Measurements from ENCODE around the gene EIPR1.

Gene EIPR1

GRCh38 chr2:3325458-3326181, 52.0 kb downstream of the EIPR1 start:
- DNase-seq (ENCODE audit: low read depth), result no peak
- no peak for TF ChIP-seq CTCF (conservative IDR thresholded peaks at IDR 0.05; ENCODE audit: low read depth, low read length)
- no peak overlapping the region for H3K4me3 ChIP-seq (ENCODE audit: low read length)

DNA sequence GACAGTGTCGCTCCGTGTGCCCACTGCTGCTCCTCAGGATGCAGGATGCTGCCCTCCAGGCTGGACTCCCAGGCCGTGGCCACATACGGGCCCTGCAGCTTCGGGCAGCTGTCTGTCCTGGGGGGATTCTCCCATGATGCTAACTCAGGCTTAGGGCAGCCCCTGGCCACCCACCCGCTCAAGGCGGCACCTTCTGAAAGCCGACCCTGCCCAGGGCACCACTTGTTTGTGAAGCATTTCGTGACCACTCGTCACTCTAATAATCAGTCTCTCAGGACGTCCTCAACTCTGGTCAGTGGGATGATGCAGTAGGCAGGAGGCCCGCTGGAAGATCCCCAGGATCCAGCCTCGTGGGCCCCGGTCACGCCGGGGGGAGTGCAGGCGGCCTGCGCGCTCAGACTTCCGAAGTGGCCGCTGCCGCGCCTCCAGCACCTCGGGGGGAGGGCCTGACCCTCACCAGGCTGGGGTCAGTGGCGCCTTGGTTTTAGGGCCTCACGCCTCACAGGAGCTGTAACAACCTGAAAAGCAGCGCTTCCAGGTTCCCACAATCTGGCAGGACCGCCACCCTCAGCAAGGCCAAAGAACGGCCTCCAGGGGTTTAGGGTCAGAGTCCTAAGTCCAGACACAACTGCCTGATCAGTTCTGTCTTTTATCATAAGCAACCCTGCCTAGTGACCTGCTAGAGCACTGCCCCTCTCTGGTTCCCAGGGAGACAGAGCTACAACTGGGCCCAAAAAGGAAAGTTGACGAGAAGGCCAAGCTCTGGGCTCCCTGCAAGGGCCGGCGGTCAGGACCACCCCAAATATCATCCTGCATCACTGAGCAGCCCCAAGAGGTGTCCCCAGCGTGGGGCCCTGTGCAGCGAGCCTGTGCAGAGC, 53.0 kb downstream of the EIPR1 start:
- no peak overlapping the region for H3K4me3 ChIP-seq (ENCODE audit: low read length)
- no peak for DNase-seq (ENCODE audit: low read depth)
- TF ChIP-seq CTCF (conservative IDR thresholded peaks at IDR 0.05; ENCODE audit: low read depth, low read length), result no peak

GRCh38 chr2:3324036-3324386, 53.6 kb downstream of the EIPR1 start:
- TF ChIP-seq CTCF (conservative IDR thresholded peaks at IDR 0.05; ENCODE audit: low read depth, low read length), result no peak
- no peak overlapping the region for H3K4me3 ChIP-seq (ENCODE audit: low read length)
- no peak for DNase-seq (ENCODE audit: low read depth)

DNA sequence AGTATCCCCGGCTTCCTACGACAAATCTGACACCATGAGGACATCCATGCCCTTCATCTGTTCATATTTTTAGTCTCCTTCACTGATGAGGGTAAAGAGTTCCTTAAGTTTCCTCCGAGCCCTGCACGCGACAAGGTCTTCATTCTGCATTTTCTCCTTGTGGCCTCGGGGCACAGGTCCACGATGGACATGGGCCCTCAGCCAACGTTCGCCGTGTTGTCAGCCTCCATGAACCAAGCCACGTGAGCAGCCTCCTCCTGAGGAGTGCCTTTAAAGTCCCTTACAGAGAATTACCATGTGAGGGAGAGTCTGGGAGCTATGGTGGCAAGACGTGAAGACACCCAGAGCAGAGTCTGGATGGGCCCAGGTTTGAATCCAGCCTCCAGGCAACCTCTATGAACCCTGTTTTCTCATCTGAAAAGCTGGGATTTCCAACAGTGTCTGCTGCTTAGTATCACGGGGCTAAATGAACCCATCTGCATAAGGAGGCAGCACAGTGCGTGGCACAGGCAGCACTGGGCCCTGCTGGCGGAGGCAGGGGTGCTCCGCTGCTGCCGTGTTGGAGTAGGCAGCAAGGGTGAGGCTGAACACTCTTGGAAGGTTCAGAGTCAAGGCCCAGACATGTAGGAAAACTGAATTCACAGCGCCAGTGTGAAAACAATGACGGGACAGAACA, 54.1 kb downstream of the EIPR1 start:
- no peak for DNase-seq (ENCODE audit: low read depth)
- no peak overlapping the region for H3K4me3 ChIP-seq (ENCODE audit: low read length)
- no peak for TF ChIP-seq CTCF (conservative IDR thresholded peaks at IDR 0.05; ENCODE audit: low read depth, low read length)

DNA sequence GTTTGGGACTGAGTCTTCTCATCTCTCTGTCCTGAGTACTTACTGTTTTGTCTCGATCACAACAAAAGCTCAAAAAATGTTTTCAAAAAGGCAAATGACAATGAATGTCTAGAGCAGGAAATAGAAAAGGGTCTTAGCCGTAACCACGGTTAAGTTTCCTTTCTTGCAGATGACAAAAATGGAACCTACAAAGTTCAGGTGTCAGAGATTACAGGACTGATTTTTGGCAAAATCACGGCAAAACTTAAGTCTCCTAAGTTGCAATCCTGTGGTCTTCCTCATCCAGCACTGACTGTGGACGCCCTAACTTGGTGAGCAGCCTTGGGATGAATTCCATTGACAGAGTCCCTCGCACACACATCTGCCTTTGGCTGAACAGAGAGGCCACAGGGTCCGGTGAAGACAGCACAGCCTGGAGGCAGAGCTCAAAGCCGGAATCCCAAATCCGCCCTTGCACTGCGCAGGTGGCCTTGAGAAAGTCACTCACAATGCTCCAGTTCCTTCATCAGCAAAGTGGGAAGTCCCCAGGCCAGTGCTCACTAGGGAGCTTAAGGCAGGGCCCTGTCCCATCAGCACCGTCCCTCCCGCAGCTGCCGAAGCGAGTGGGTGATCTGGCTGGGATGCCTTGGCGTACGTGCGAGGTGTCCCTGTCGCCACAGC, 55.2 kb downstream of the EIPR1 start:
- H3K4me3 ChIP-seq (ENCODE audit: low read length), result no peak overlapping the region
- DNase-seq (ENCODE audit: low read depth), result no peak
- TF ChIP-seq CTCF (conservative IDR thresholded peaks at IDR 0.05; ENCODE audit: low read depth, low read length), result no peak

DNA sequence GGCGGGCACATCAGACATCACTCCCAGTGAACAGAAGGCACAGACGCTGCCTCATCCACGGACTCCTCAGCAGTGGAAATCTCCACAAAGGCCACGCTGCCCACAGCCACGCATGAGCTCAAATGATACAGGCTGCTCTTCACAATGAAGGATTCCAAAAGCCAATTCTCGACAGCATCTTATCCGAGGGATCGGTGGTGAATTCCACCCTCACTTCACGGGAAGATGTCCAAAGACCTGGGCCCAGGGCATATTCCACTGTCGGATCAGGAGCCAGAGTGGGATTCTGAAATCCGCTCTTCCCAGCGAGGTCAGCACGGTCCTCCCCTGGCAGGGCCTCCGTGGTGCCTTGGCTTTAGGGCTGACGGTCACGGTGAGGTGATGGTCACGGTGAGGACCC, 55.8 kb downstream of the EIPR1 start:
- TF ChIP-seq CTCF (conservative IDR thresholded peaks at IDR 0.05; ENCODE audit: low read depth, low read length), result no peak

More for the DNA sequence above, 55.8 kb downstream of the EIPR1 start:
- H3K4me3 ChIP-seq (ENCODE audit: low read length), result no peak overlapping the region
- no peak for DNase-seq (ENCODE audit: low read depth)

All from retinal pigment epithelial cell (primary cell).